Natural killer cell (primary cell): ENCODE results near the gene SLC9A8. TPM values are rescaled to one million over a fixed set of nuclear protein-coding genes. Genes with fewer than 3 reads are reported as not detected.

Source experiments
- ATAC-seq, 3 donors: fragments of 150-1000 bp in 2 of 3; fragments of 200-7000 bp in 1 of 3; cut with Tn5 transposase; 1 replicate in 1 of 3; 2 replicates in 2 of 3; pipeline ENCODE4 v1.10.0; 2021; ENCODE audit warnings: mild to moderate bottlenecking in 2 of 3, moderate library complexity in 2 of 3
- DNase-seq, 2 donors: peaks; one replicate each; pipeline versions ENCODE4 v3.0.0 to v3.0.0-alpha.2; 2013 to 2021; ENCODE audit warnings: mixed read lengths in 1 of 2
- H3K27ac ChIP-seq: one replicate; pipeline ENCODE4 v1.5.1; 2013; ENCODE audit warnings: mild to moderate bottlenecking, low read length
- H3K27me3 ChIP-seq: one replicate; pipeline ENCODE4 v1.6.1; 2013; ENCODE audit warnings: low read length; ENCODE audit not compliant: control insufficient read depth, insufficient read depth
- H3K36me3 ChIP-seq: one replicate; pipeline ENCODE4 v1.6.1; 2013; ENCODE audit warnings: low read length; ENCODE audit not compliant: control insufficient read depth, insufficient read depth
- H3K4me1 ChIP-seq: one replicate; pipeline ENCODE4 v1.6.1; 2013; ENCODE audit warnings: low read length; ENCODE audit not compliant: control insufficient read depth, insufficient read depth
- H3K4me3 ChIP-seq: one replicate; pipeline ENCODE4 v1.5.1; 2013; ENCODE audit warnings: low read length
- H3K9me3 ChIP-seq: one replicate; pipeline ENCODE4 v1.6.1; 2013; ENCODE audit warnings: low read length; ENCODE audit not compliant: control insufficient read depth, insufficient read depth
- H3K27ac Mint-ChIP-seq, 2 donors: one replicate each; pipeline ENCODE4 v1.8.0; 2022; ENCODE audit warnings: mild to moderate bottlenecking in 2 of 2, mixed read lengths in 2 of 2, moderate library complexity in 1 of 2
- H3K27me3 Mint-ChIP-seq, 2 donors: one replicate each; pipeline ENCODE4 v1.8.0; 2022; ENCODE audit warnings: low read depth in 2 of 2, mixed read lengths in 2 of 2
- H3K36me3 Mint-ChIP-seq: one replicate; pipeline ENCODE4 v1.8.0; 2022; ENCODE audit warnings: mixed read lengths
- H3K4me1 Mint-ChIP-seq, 2 donors: one replicate each; pipeline ENCODE4 v1.8.0; 2022; ENCODE audit warnings: mixed read lengths in 2 of 2
- H3K4me3 Mint-ChIP-seq: one replicate; pipeline ENCODE4 v1.8.0; 2022; ENCODE audit warnings: mild to moderate bottlenecking, moderate library complexity, mixed read lengths
- H3K9me3 Mint-ChIP-seq, 2 donors: one replicate each; pipeline ENCODE4 v1.8.0; 2022; ENCODE audit warnings: mixed read lengths in 2 of 2
- CTCF ChIP-seq: fragments of 200-600 bp; IDR thresholded peaks from one replicate; pipeline ENCODE4 v1.8.0; 2022; ENCODE audit warnings: antibody characterized with exemption
- WGBS: methylation state at CpG from one replicate; pipeline ENCODE4 v1.1.7; 2013; ENCODE audit warnings: missing lambda C conversion rate; ENCODE audit not compliant: insufficient coverage; 5-methylcytosine and 5-hydroxymethylcytosine counted together
- intact Hi-C: fragments of 100-400 bp; cut with micrococcal nuclease; formaldehyde crosslinking; loops from one replicate; pipeline ENCODE4 v1.14.2; 2022
- total RNA-seq, 4 donors: library from RNA; stranded (reverse); fragments of 120-200 nt in 1 of 4; gene quantifications; one replicate each; pipeline versions ENCODE4 v1.2.3 to v1.2.4, GENCODE V29; 2013 to 2022

Gene SLC9A8
- total RNA-seq, 3 donors from 2014 or later (not counting 1 experiment from before 2014, with no cell fraction given) = 54.5 to 68.7 (median 58.8) TPM

GRCh38 chr20:49821870-49822331 lies 9.3 kb downstream of the SLC9A8 start:
- ATAC-seq = peak in 1 of 3 donors; percentile 17
- Mint-ChIP-seq H3K4me1 (peaks cover 25 to 32% of the 10 kb centered on the region in 2 donors), H3K9me3 (no peaks in the 10 kb centered on the region), H3K4me3 (no peak overlapping the region), H3K27me3 (no peaks in the 10 kb centered on the region), H3K27ac (peak overlapping the region; percentile 36 to 50), H3K36me3 (peaks cover 18% of the 10 kb centered on the region)
- DNase-seq = no peak
- H3K27ac ChIP-seq = no peak overlapping the region
- H3K4me1 ChIP-seq = peaks cover 10% of the 10 kb centered on the region
- TF ChIP-seq CTCF = no peak
- WGBS = 80% methylated on average over 2 of the region's 2 CpGs
- peaks cover 58% of the 10 kb centered on the region for H3K36me3 ChIP-seq
- H3K4me3 ChIP-seq = no peak overlapping the region
- no peaks in the 10 kb centered on the region for H3K27me3 ChIP-seq
- no peaks in the 10 kb centered on the region for H3K9me3 ChIP-seq
- intact Hi-C loops = no loop called here

GRCh38 chr20:49823152-49823847 lies 10.7 kb downstream of the SLC9A8 start:
- H3K4me1 ChIP-seq = peaks cover 10% of the 10 kb centered on the region
- H3K27me3 ChIP-seq = no peaks in the 10 kb centered on the region
- intact Hi-C loops = no loop called here
- peaks cover 25 to 32% of the 10 kb centered on the region in 2 donors for H3K4me1 Mint-ChIP-seq
- peak; percentile 66 to 72 (median 72) for ATAC-seq
- no peak overlapping the region for H3K4me3 ChIP-seq
- H3K27me3 Mint-ChIP-seq = no peaks in the 10 kb centered on the region
- peak in 1 of 2 donors; percentile 82 for DNase-seq
- TF ChIP-seq CTCF = no peak
- peak overlapping the region; percentile 41 for H3K27ac ChIP-seq
- H3K36me3 Mint-ChIP-seq = peaks cover 18% of the 10 kb centered on the region
- H3K9me3 Mint-ChIP-seq = no peaks in the 10 kb centered on the region
- no peak overlapping the region for H3K4me3 Mint-ChIP-seq
- H3K27ac Mint-ChIP-seq = peak overlapping the region; percentile 39 to 83
- no peaks in the 10 kb centered on the region for H3K9me3 ChIP-seq
- 10% methylated on average over 2 of the region's 2 CpGs for WGBS
- peaks cover 52% of the 10 kb centered on the region for H3K36me3 ChIP-seq

DNA sequence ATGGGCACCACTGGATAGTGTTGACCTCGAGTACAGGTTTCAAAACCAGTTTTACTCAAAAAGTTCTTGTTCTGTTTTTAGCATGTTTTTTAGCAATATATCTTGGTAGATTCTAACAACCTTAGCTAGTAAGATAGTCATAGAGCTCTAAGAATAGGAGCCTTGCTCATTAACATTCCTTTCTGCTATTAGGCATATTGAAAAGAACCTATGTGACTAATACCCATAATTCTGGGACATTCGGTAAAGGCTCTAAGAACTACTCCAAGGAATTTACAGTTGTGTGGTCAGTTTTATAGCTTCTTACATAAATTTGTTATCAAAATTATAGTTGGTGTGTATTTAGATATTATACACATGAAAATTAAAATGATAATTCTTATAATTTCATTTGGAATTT lies 11.6 kb downstream of the SLC9A8 start:
- H3K4me3 Mint-ChIP-seq = no peak overlapping the region
- peaks cover 25 to 32% of the 10 kb centered on the region in 2 donors for H3K4me1 Mint-ChIP-seq
- TF ChIP-seq CTCF = no peak
- 100% methylated on average over 1 of the region's 2 CpGs for WGBS
- Histone ChIP-seq H3K9me3 (no peaks in the 10 kb centered on the region), H3K4me3 (no peak overlapping the region), H3K27ac (no peak overlapping the region), H3K27me3 (no peaks in the 10 kb centered on the region), H3K4me1 (peaks cover 10% of the 10 kb centered on the region), H3K36me3 (peaks cover 49% of the 10 kb centered on the region)
- peaks cover 14% of the 10 kb centered on the region for H3K36me3 Mint-ChIP-seq
- DNase-seq (no peak), ATAC-seq (no peak)
- no peaks in the 10 kb centered on the region for H3K27me3 Mint-ChIP-seq
- H3K27ac Mint-ChIP-seq = peak overlapping the region; percentile 39 to 83
- intact Hi-C loops = no loop called here
- no peaks in the 10 kb centered on the region for H3K9me3 Mint-ChIP-seq
